Nephron (organoid): Measurements from ENCODE around the gene CRYBA1.
"Not testable (repeated sequence)": the region's sequence is repeated elsewhere in the genome, so short reads cannot be mapped to it uniquely, and the experiment has no call there.

Experiments used
- H3K27ac Mint-ChIP-seq, 3 experiments: 2 replicates each; pipeline ENCODE4 v1.8.0; 2020; ENCODE audit warnings: mixed read lengths in 3 of 3, mild to moderate bottlenecking in 2 of 3, moderate library complexity in 1 of 3
- H3K27me3 Mint-ChIP-seq: 2 replicates; pipeline ENCODE4 v1.8.0; 2021; ENCODE audit warnings: low read depth, mild to moderate bottlenecking, moderate library complexity, mixed read lengths
- H3K36me3 Mint-ChIP-seq: 2 replicates; pipeline ENCODE4 v1.8.0; 2020; ENCODE audit warnings: low read depth, mixed read lengths
- H3K4me1 Mint-ChIP-seq: 2 replicates; pipeline ENCODE4 v1.8.0; 2020; ENCODE audit warnings: mixed read lengths
- H3K4me3 Mint-ChIP-seq, 3 experiments: 2 replicates each; pipeline ENCODE4 v1.8.0; 2020; ENCODE audit warnings: mild to moderate bottlenecking in 3 of 3, mixed read lengths in 3 of 3, moderate library complexity in 2 of 3
- H3K9me3 Mint-ChIP-seq: 2 replicates; pipeline ENCODE4 v1.8.0; 2020; ENCODE audit warnings: mixed read lengths
- TF ChIP-seq, protein P1 (sequence below), 3 experiments: fragments of 200-600 bp; sonication (generic); IDR thresholded peaks; one replicate each; pipeline ENCODE4 v1.5.0; 2021; ENCODE audit warnings: antibody characterized with exemption in 3 of 3; ENCODE audit not compliant: unreplicated experiment in 3 of 3

CRYBA1 gene

DNA sequence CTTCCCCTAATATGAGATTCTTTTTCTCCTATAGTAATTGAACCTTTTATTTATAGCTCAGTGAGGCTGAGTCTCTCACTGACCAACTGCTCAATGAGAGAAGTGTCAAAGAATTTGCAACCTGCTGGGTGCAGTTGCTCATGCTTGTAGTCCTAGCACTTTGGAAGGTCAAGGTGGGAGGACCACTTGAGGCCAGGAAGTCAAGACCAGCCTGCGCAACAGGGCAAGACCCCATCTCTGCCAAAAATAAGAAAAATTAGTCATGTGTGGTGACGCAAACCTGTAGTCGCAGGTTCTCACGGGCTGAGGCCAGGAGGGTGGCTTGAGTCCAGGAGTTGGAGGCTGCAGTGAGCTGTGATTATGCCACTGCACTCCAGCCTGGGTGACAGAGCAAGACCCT, 30.9 kb upstream of the CRYBA1 start:
- H3K36me3 Mint-ChIP-seq: no peaks in the 10 kb centered on the region
- H3K27me3 Mint-ChIP-seq: peaks cover 11% of the 10 kb centered on the region
- peaks cover 14% of the 10 kb centered on the region for H3K4me1 Mint-ChIP-seq
- H3K27ac Mint-ChIP-seq: no peak overlapping the region
- TF ChIP-seq, protein P1, sequence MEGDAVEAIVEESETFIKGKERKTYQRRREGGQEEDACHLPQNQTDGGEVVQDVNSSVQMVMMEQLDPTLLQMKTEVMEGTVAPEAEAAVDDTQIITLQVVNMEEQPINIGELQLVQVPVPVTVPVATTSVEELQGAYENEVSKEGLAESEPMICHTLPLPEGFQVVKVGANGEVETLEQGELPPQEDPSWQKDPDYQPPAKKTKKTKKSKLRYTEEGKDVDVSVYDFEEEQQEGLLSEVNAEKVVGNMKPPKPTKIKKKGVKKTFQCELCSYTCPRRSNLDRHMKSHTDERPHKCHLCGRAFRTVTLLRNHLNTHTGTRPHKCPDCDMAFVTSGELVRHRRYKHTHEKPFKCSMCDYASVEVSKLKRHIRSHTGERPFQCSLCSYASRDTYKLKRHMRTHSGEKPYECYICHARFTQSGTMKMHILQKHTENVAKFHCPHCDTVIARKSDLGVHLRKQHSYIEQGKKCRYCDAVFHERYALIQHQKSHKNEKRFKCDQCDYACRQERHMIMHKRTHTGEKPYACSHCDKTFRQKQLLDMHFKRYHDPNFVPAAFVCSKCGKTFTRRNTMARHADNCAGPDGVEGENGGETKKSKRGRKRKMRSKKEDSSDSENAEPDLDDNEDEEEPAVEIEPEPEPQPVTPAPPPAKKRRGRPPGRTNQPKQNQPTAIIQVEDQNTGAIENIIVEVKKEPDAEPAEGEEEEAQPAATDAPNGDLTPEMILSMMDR (IDR thresholded peaks at IDR 0.05; ENCODE audit: unreplicated experiment in 3 of 3): no peak
- H3K4me3 Mint-ChIP-seq: no peak overlapping the region
- H3K9me3 Mint-ChIP-seq: no peaks in the 10 kb centered on the region

DNA sequence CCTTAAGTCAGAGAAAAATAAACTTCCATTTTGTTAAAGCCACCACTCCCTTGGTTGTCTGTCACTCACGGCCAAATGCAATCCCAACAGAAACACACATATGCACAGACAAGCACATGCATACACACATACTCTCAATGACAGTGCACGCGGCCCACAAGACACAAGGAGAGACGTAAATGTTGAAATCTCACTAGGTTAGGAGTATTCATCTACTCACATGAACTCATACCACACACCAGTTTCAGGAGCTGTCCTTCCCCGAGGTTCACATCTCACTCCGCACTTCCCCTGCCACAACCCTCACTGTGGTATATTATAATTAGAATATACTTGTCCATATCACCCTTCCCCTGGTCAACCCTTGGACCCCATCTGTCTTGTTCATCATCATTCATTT, 30.5 kb upstream of the CRYBA1 start:
- Mint-ChIP-seq H3K27ac (no peak overlapping the region), H3K9me3 (no peaks in the 10 kb centered on the region), H3K4me3 (no peak overlapping the region), H3K27me3 (peaks cover 11% of the 10 kb centered on the region), H3K36me3 (no peaks in the 10 kb centered on the region), H3K4me1 (peaks cover 14% of the 10 kb centered on the region)
- TF ChIP-seq, protein P1 (IDR thresholded peaks at IDR 0.05; ENCODE audit: unreplicated experiment in 3 of 3): no peak

DNA sequence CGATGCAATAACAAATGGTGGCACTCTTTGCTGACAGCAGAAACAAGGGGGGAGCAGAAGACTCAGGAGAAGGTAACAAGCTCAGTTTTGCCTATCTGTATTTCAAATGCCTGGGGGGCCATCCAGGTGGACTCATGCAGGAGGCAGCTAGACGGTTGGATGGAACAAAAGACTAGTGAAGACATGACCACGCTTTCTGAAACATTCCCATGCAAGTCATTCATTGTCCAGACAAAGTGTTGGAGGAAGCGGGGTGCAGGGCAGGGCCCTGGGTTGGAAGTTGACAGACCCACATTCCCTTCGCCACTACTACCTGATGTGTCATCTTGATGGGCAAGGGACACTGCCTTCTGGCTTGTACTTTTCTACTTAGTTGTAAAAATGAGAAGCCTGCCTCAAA, 29.8 kb upstream of the CRYBA1 start:
- Mint-ChIP-seq H3K4me1 (peaks cover 14% of the 10 kb centered on the region), H3K36me3 (no peaks in the 10 kb centered on the region), H3K27me3 (peaks cover 11% of the 10 kb centered on the region), H3K4me3 (no peak overlapping the region), H3K9me3 (no peaks in the 10 kb centered on the region), H3K27ac (no peak overlapping the region)
- TF ChIP-seq, protein P1 (IDR thresholded peaks at IDR 0.05; ENCODE audit: unreplicated experiment in 3 of 3): no peak

DNA sequence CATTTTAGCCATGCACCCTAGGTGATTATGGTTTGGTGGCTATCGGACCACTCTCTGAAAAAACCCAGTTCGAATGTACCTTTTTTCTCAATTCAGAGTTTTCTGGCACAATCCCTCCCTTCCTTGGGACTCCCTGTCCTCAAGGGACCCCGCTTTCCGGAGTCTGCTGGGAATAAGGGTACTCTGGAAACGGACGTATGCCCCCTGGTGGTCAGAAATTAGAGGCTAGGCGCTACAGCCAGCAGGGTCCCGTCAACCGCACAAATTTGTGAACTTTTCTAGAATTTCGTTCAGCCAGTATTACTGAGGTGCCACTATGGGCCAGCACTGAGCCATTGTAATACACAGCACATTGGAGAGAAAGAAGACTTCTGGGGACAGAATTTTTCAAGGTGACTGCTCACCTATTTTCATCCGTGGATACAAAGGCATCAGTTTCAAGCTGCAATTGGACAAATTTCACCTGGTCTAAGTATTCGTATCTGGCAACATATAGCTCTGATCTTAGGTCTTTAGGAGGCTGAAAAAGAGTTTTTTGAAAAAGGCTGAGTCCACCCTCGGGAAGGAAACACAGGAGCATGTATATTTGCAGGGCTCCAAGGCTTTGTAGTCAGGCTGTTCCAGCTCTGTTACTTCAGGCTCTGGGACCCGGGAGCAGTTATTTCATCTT, 27.1 kb upstream of the CRYBA1 start:
- no peak overlapping the region for H3K4me3 Mint-ChIP-seq
- H3K27ac Mint-ChIP-seq: no peak overlapping the region
- peaks cover 14% of the 10 kb centered on the region for H3K4me1 Mint-ChIP-seq
- no peaks in the 10 kb centered on the region for H3K36me3 Mint-ChIP-seq
- H3K27me3 Mint-ChIP-seq: peaks cover 11% of the 10 kb centered on the region
- TF ChIP-seq, protein P1 (IDR thresholded peaks at IDR 0.05; ENCODE audit: unreplicated experiment in 3 of 3): peak; percentile 95 to 97 (median 97)
- no peaks in the 10 kb centered on the region for H3K9me3 Mint-ChIP-seq

DNA sequence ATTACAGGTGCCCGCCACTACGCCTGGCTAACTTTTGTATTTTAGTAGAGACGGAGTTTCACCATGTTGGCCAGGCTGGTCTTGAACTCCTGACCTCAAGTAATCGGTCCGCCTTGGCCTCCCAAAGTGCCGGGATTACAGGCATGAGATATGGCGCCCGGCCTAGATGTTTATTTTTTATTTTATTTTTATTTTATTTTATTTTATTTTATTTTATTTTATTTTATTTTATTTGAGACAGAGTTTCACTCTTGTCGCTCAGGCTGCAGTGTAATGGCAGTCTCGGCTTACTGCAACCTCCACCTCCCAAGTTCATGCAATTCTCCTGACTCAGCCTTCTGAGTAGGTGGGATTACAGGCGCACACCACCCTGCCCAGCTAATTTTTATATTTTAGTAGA, 25.3 kb upstream of the CRYBA1 start:
- H3K27me3 Mint-ChIP-seq, H3K36me3 Mint-ChIP-seq, H3K9me3 Mint-ChIP-seq, H3K4me1 Mint-ChIP-seq, H3K4me3 Mint-ChIP-seq, H3K27ac Mint-ChIP-seq: not testable (repeated sequence)

DNA sequence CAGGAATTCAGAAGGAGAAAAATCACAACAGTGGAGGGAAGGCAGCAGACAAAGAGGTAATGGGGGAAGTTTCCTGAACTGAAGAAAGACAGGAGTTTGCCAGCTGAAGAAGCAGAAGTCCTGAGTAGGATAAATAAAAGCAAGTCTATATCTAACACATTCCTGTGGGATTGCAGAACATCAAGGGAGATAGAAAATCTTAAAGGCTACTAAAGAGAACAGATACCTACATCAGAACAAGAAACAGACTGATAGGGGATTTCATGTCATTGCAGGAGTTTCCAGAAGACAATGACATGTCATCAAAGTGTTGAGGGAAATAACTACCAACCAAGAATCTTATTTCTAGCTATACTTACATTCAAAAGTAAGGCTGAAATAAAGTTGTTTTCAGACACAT, 21.3 kb upstream of the CRYBA1 start:
- Mint-ChIP-seq H3K27me3 (peaks cover 3% of the 10 kb centered on the region), H3K4me1 (no peaks in the 10 kb centered on the region), H3K36me3 (no peaks in the 10 kb centered on the region), H3K4me3 (no peak overlapping the region), H3K9me3 (no peaks in the 10 kb centered on the region), H3K27ac (no peak overlapping the region)
- TF ChIP-seq, protein P1 (IDR thresholded peaks at IDR 0.05; ENCODE audit: unreplicated experiment in 3 of 3): no peak
